ENCODE results near the gene ADNP2.

ADNP2 gene

GRCh38 chr18:80106482-80107051 is 2.5 kb upstream of the ADNP2 start:
- 71 to 77% methylated on average over 3 to 6 of the region's 6 CpGs for WGBS, 2 experiments (ENCODE audit: insufficient coverage in 2 of 2)
- Histone ChIP-seq H3K4me3 (ENCODE audit: extremely low read depth, insufficient read depth, low read length, poor library complexity, severe bottlenecking) (peak overlapping the region; percentile 11), H3K4me1 (ENCODE audit: control insufficient read depth, insufficient read depth, low read length, poor library complexity, severe bottlenecking) (peaks cover 41% of the 10 kb centered on the region), H3K36me3 (ENCODE audit: control insufficient read depth, insufficient read depth, low read length) (peaks cover 9% of the 10 kb centered on the region), H3K27ac (ENCODE audit: low read depth, low read length, severe bottlenecking) (peak overlapping the region; percentile 71), H3K9me3 (ENCODE audit: control insufficient read depth, low read length) (peaks cover 4% of the 10 kb centered on the region)

GRCh38 chr18:80107426-80107825 is 1.6 kb upstream of the ADNP2 start:
- 77 to 90% methylated on average over 6 to 10 of the region's 10 CpGs for WGBS, 2 experiments (ENCODE audit: insufficient coverage in 2 of 2)
- Histone ChIP-seq H3K36me3 (ENCODE audit: control insufficient read depth, insufficient read depth, low read length) (peaks cover 10% of the 10 kb centered on the region), H3K27ac (ENCODE audit: low read depth, low read length, severe bottlenecking) (peak overlapping the region; percentile 0), H3K4me1 (ENCODE audit: control insufficient read depth, insufficient read depth, low read length, poor library complexity, severe bottlenecking) (peaks cover 42% of the 10 kb centered on the region), H3K9me3 (ENCODE audit: control insufficient read depth, low read length) (peaks cover 4% of the 10 kb centered on the region), H3K4me3 (ENCODE audit: extremely low read depth, insufficient read depth, low read length, poor library complexity, severe bottlenecking) (no peak overlapping the region)

- 96 to 99% methylated on average over 16 to 21 of the region's 23 CpGs for WGBS, 2 experiments (ENCODE audit: insufficient coverage in 2 of 2)
Measured at GRCh38 chr18:80108121-80108536, 933 bp upstream of the ADNP2 start.

GRCh38 chr18:80109676-80110078 is 615 bp downstream of the ADNP2 start:
- Histone ChIP-seq H3K4me1 (ENCODE audit: control insufficient read depth, insufficient read depth, low read length, poor library complexity, severe bottlenecking) (peaks cover 32% of the 10 kb centered on the region), H3K4me3 (ENCODE audit: extremely low read depth, insufficient read depth, low read length, poor library complexity, severe bottlenecking) (peak overlapping the region; percentile 69), H3K36me3 (ENCODE audit: control insufficient read depth, insufficient read depth, low read length) (peaks cover 10% of the 10 kb centered on the region), H3K9me3 (ENCODE audit: control insufficient read depth, low read length) (peaks cover 4% of the 10 kb centered on the region), H3K27ac (ENCODE audit: low read depth, low read length, severe bottlenecking) (peak overlapping the region; percentile 98)
- 0 to 1% methylated on average over 29 to 32 of the region's 34 CpGs for WGBS, 2 experiments (ENCODE audit: insufficient coverage in 2 of 2)

More at GRCh38 chr18:80108121-80108536, 933 bp upstream of the ADNP2 start:
- peak overlapping the region; percentile 0 for H3K27ac ChIP-seq (ENCODE audit: low read depth, low read length, severe bottlenecking)
- H3K9me3 ChIP-seq (ENCODE audit: control insufficient read depth, low read length): peaks cover 4% of the 10 kb centered on the region
- no peak overlapping the region for H3K4me3 ChIP-seq (ENCODE audit: extremely low read depth, insufficient read depth, low read length, poor library complexity, severe bottlenecking)
- peaks cover 10% of the 10 kb centered on the region for H3K36me3 ChIP-seq (ENCODE audit: control insufficient read depth, insufficient read depth, low read length)
- peaks cover 41% of the 10 kb centered on the region for H3K4me1 ChIP-seq (ENCODE audit: control insufficient read depth, insufficient read depth, low read length, poor library complexity, severe bottlenecking)

GRCh38 chr18:80112624-80113248 is 3.7 kb downstream of the ADNP2 start:
- peak overlapping the region; percentile 69 for H3K27ac ChIP-seq (ENCODE audit: low read depth, low read length, severe bottlenecking)
- 64 to 79% methylated on average over 1 of the region's 1 CpG for WGBS, 2 experiments (ENCODE audit: insufficient coverage in 2 of 2)
- H3K9me3 ChIP-seq (ENCODE audit: control insufficient read depth, low read length): peaks cover 4% of the 10 kb centered on the region
- peaks cover 11% of the 10 kb centered on the region for H3K4me1 ChIP-seq (ENCODE audit: control insufficient read depth, insufficient read depth, low read length, poor library complexity, severe bottlenecking)
- peak overlapping the region; percentile 0 for H3K4me3 ChIP-seq (ENCODE audit: extremely low read depth, insufficient read depth, low read length, poor library complexity, severe bottlenecking)
- H3K36me3 ChIP-seq (ENCODE audit: control insufficient read depth, insufficient read depth, low read length): peaks cover 17% of the 10 kb centered on the region

- WGBS, 2 experiments (ENCODE audit: insufficient coverage in 2 of 2): 96 to 100% methylated on average over 2 to 3 of the region's 4 CpGs
- no peak overlapping the region for H3K4me3 ChIP-seq (ENCODE audit: extremely low read depth, insufficient read depth, low read length, poor library complexity, severe bottlenecking)
- peaks cover 17% of the 10 kb centered on the region for H3K4me1 ChIP-seq (ENCODE audit: control insufficient read depth, insufficient read depth, low read length, poor library complexity, severe bottlenecking)
Measured at GRCh38 chr18:80115035-80115434, 6.0 kb downstream of the ADNP2 start.

GRCh38 chr18:80119111-80119510 is 10.0 kb downstream of the ADNP2 start:
- Histone ChIP-seq H3K27ac (ENCODE audit: low read depth, low read length, severe bottlenecking) (peak overlapping the region; percentile 51), H3K9me3 (ENCODE audit: control insufficient read depth, low read length) (no peaks in the 10 kb centered on the region), H3K4me3 (ENCODE audit: extremely low read depth, insufficient read depth, low read length, poor library complexity, severe bottlenecking) (no peak overlapping the region), H3K4me1 (ENCODE audit: control insufficient read depth, insufficient read depth, low read length, poor library complexity, severe bottlenecking) (peaks cover 10% of the 10 kb centered on the region), H3K36me3 (ENCODE audit: control insufficient read depth, insufficient read depth, low read length) (peaks cover 59% of the 10 kb centered on the region)
- WGBS, 2 experiments (ENCODE audit: insufficient coverage in 2 of 2): 33 to 40% methylated on average over 1 of the region's 6 CpGs

More at GRCh38 chr18:80115035-80115434, 6.0 kb downstream of the ADNP2 start:
- Histone ChIP-seq H3K36me3 (ENCODE audit: control insufficient read depth, insufficient read depth, low read length) (peaks cover 36% of the 10 kb centered on the region), H3K27ac (ENCODE audit: low read depth, low read length, severe bottlenecking) (no peak overlapping the region), H3K9me3 (ENCODE audit: control insufficient read depth, low read length) (no peaks in the 10 kb centered on the region)

GRCh38 chr18:80120932-80121331 is 11.9 kb downstream of the ADNP2 start:
- peaks cover 71% of the 10 kb centered on the region for H3K36me3 ChIP-seq (ENCODE audit: control insufficient read depth, insufficient read depth, low read length)
- no peak overlapping the region for H3K4me3 ChIP-seq (ENCODE audit: extremely low read depth, insufficient read depth, low read length, poor library complexity, severe bottlenecking)
- no CpG with 5 or more reads among the region's 1 CpG for WGBS, 2 experiments (ENCODE audit: insufficient coverage in 2 of 2)
- H3K9me3 ChIP-seq (ENCODE audit: control insufficient read depth, low read length): no peaks in the 10 kb centered on the region
- peaks cover 6% of the 10 kb centered on the region for H3K4me1 ChIP-seq (ENCODE audit: control insufficient read depth, insufficient read depth, low read length, poor library complexity, severe bottlenecking)
- H3K27ac ChIP-seq (ENCODE audit: low read depth, low read length, severe bottlenecking): no peak overlapping the region

GRCh38 chr18:80124131-80124530 is 15.1 kb downstream of the ADNP2 start:
- H3K9me3 ChIP-seq (ENCODE audit: control insufficient read depth, low read length): no peaks in the 10 kb centered on the region
- H3K4me1 ChIP-seq (ENCODE audit: control insufficient read depth, insufficient read depth, low read length, poor library complexity, severe bottlenecking): peaks cover 6% of the 10 kb centered on the region
- no peak overlapping the region for H3K4me3 ChIP-seq (ENCODE audit: extremely low read depth, insufficient read depth, low read length, poor library complexity, severe bottlenecking)
- no peak overlapping the region for H3K27ac ChIP-seq (ENCODE audit: low read depth, low read length, severe bottlenecking)
- H3K36me3 ChIP-seq (ENCODE audit: control insufficient read depth, insufficient read depth, low read length): peaks cover 77% of the 10 kb centered on the region

GRCh38 chr18:80126797-80127196 is 17.7 kb downstream of the ADNP2 start:
- Histone ChIP-seq H3K4me1 (ENCODE audit: control insufficient read depth, insufficient read depth, low read length, poor library complexity, severe bottlenecking) (peaks cover 3% of the 10 kb centered on the region), H3K9me3 (ENCODE audit: control insufficient read depth, low read length) (no peaks in the 10 kb centered on the region), H3K4me3 (ENCODE audit: extremely low read depth, insufficient read depth, low read length, poor library complexity, severe bottlenecking) (no peak overlapping the region), H3K36me3 (ENCODE audit: control insufficient read depth, insufficient read depth, low read length) (peaks cover 63% of the 10 kb centered on the region), H3K27ac (ENCODE audit: low read depth, low read length, severe bottlenecking) (no peak overlapping the region)
- 100% methylated on average over 2 of the region's 9 CpGs; no CpG with 5 or more reads in 1 of the 2 experiments for WGBS, 2 experiments (ENCODE audit: insufficient coverage in 2 of 2)

- peaks cover 3% of the 10 kb centered on the region for H3K4me1 ChIP-seq (ENCODE audit: control insufficient read depth, insufficient read depth, low read length, poor library complexity, severe bottlenecking)
- H3K36me3 ChIP-seq (ENCODE audit: control insufficient read depth, insufficient read depth, low read length): peaks cover 63% of the 10 kb centered on the region
- H3K9me3 ChIP-seq (ENCODE audit: control insufficient read depth, low read length): no peaks in the 10 kb centered on the region
- no peak overlapping the region for H3K27ac ChIP-seq (ENCODE audit: low read depth, low read length, severe bottlenecking)
- 83% methylated on average over 1 of the region's 1 CpG; no CpG with 5 or more reads in 1 of the 2 experiments for WGBS, 2 experiments (ENCODE audit: insufficient coverage in 2 of 2)
- H3K4me3 ChIP-seq (ENCODE audit: extremely low read depth, insufficient read depth, low read length, poor library complexity, severe bottlenecking): no peak overlapping the region
Measured at GRCh38 chr18:80127635-80128034, 18.6 kb downstream of the ADNP2 start.
